ENCODE results near the gene PDSS1. TPM values are rescaled to one million over a fixed set of nuclear protein-coding genes. Genes with fewer than 3 reads are reported as not detected.

The PDSS1 gene
- total and polyA plus RNA-seq, 9 of the 15 experiments (the other 6 are each of a cell fraction or from before 2014, with no cell fraction given): 11.0 to 59.5 (median 45.3) TPM

GRCh38 chr10:26770069-26770468, 72.6 kb downstream of the PDSS1 start:
- H2AFZ ChIP-seq (ENCODE audit: low read depth, low read length): no peak overlapping the region
- 95% methylated on average over 4 of the region's 4 CpGs for WGBS (ENCODE audit: insufficient coverage, low coverage, missing lambda C conversion rate)
- DNase-seq (ENCODE audit: extremely low read depth in 1 of 4, low spot score in 3 of 4) (no peak), ATAC-seq (no peak), FAIRE-seq (no peak)
- H3K27ac ChIP-seq (ENCODE audit: extremely low read depth, low read depth, low read length): no peak overlapping the region
- no peaks in the 10 kb centered on the region for H4K20me1 ChIP-seq (replicated peaks; ENCODE audit: control insufficient read depth, insufficient read depth, low read length)
- H3K79me2 ChIP-seq (ENCODE audit: control insufficient read depth, insufficient read depth, low read length): no peaks in the 10 kb centered on the region
- no peaks in the 10 kb centered on the region for H3K27me3 ChIP-seq (ENCODE audit: control insufficient read depth in 2 of 2, insufficient read depth in 2 of 2, low read length in 2 of 2)
- no peaks in the 10 kb centered on the region for H3K9me3 ChIP-seq (replicated peaks; ENCODE audit: control insufficient read depth, insufficient read depth, low read depth, low read length)
- H3K36me3 ChIP-seq (ENCODE audit: control insufficient read depth, insufficient read depth, low read length): peaks cover 4% of the 10 kb centered on the region; the same call in 1 of the 3 replicates
- CTCF ChIA-PET (ENCODE audit: low intra/inter-chr PET ratio): no interaction called here
- H3K4me3 ChIP-seq: no peak overlapping the region
- no peak overlapping the region for H3K4me2 ChIP-seq (ENCODE audit: insufficient read depth, low read length)
- POLR2A ChIA-PET: no interaction called here
- intact Hi-C loops (cut with micrococcal nuclease): no loop called here
- no peak for TF ChIP-seq CEBPZ (IDR thresholded peaks at IDR 0.05; ENCODE audit: borderline replicate concordance, low read depth, low read length)
- no peak for TF ChIP-seq ERF (CRISPR knock-in tag; IDR thresholded peaks at IDR 0.05)
- TF ChIP-seq NELFE (IDR thresholded peaks at IDR 0.05; ENCODE audit: insufficient read depth, insufficient read length): no peak
- no peak for TF ChIP-seq ZNF766 (CRISPR knock-in tag; conservative IDR thresholded peaks at IDR 0.05)
- TF ChIP-seq ZC3H4 (CRISPR knock-in tag; IDR thresholded peaks at IDR 0.05; ENCODE audit: borderline replicate concordance): no peak
- no peak for TF ChIP-seq TFE3 (CRISPR knock-in tag; IDR thresholded peaks at IDR 0.05)
- H3K9me1 ChIP-seq (ENCODE audit: control insufficient read depth, insufficient read depth, low read length): no peaks in the 10 kb centered on the region
- in situ Hi-C loops (cut with MboI): no loop called here
- no peaks in the 10 kb centered on the region for H3K4me1 ChIP-seq (replicated peaks in 1 of 2; ENCODE audit: control insufficient read depth in 2 of 2, insufficient read depth in 2 of 2, low read length in 2 of 2)
- no TSS peak for BruUV-seq (replicated peaks)
- H3K9ac ChIP-seq (ENCODE audit: insufficient read depth in 1 of 2, low read depth in 2 of 2, low read length in 2 of 2): no peak overlapping the region

Measured in K562 (cell line).